Activated CD8-positive, alpha-beta memory T cell treated with anti-CD3 and anti-CD28 coated beads, Interleukin-2, amount 50 U/mL, for 24 hours (primary cell): ENCODE results near the gene UCP3.

ENCODE experiments used
- DNase-seq: peaks from one replicate; pipeline ENCODE4 v3.0.0-alpha.2; 2020; ENCODE audit errors: extremely low read depth

The UCP3 gene

DNA sequence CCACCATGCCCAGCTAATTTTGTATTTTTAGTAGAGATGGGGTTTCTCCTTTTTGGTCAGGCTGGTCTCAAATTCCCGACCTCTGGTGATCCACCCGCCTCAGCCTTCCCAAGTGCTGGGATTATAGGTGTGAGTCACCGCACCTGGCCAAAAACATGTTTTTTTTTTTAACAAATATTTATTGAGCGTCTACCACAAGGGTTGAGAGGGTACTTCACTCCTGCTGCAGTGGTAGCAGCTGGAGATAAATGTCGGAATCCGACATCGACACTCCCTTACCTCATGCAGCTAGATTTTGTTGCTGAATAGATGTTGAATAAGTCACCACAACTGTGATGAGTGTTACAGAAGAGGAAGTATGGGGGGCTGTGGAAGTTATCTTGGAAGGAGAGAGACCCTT lies 57.1 kb downstream of the UCP3 start:
- no peak for DNase-seq

DNA sequence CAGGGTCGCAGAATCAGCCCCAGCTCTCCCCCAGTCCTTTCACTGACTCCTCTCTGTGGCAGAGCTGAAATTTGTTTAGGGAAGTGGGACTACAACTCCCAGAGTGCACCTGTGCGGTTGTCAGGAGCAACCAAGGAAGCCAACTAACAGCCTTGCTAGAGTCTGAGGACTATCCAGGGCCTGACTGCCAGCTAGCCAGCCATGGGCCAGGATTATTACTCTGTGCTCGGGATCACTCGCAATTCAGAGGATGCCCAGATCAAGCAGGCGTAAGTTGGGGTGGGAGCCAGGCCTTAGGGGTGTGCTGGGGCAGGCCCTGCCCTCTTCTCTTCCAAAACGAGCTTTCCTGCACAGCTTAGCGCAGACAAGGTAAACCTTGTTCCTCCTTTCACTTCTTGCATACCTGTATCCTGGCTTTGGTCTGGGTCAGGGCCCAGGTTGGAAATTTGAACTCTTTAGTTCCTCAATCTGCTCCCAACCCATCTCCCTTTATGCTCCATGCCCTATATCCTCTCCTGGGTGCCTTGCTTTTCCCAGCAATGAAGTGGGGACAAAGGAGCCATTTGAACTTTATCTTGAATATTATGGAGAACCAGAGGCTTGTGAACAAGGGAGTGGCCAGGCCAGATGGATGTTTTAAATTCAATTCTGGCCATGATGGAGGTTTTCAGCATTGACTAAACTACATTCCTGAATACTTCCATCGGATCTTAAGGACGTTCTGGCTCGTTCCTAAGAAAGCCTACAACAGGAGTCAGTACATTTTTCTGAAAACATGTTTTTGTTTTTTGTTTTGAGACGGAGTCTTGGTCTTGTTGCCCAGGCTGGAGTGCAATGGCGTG lies 57.8 kb downstream of the UCP3 start, which contains the start of gene DNAJB13:
DNAJB13 (plus strand) TSS at position 158 of the 842 bp plus-strand sequence; CDS start at position 202, 44 bp downstream.
- DNase-seq, result no peak
